Activated T-cell treated with anti-CD3 and anti-CD28 coated beads for 48 hours (primary cell): ENCODE measurements around the gene TELO2.
A peak's percentile ranks its signal among the peaks of the same experiment; 100 is the strongest.
"Not testable (repeated sequence)": the region's sequence is repeated elsewhere in the genome, so short reads cannot be mapped to it uniquely, and the experiment has no call there.

Experiments
- DNase-seq: peaks from one replicate; pipeline ENCODE4 v3.0.0-alpha.2; 2020; ENCODE audit warnings: low read depth

TELO2 gene

GRCh38 chr16:1457489-1458245 is 35.5 kb upstream of the TELO2 start:
- no peak for DNase-seq

DNA sequence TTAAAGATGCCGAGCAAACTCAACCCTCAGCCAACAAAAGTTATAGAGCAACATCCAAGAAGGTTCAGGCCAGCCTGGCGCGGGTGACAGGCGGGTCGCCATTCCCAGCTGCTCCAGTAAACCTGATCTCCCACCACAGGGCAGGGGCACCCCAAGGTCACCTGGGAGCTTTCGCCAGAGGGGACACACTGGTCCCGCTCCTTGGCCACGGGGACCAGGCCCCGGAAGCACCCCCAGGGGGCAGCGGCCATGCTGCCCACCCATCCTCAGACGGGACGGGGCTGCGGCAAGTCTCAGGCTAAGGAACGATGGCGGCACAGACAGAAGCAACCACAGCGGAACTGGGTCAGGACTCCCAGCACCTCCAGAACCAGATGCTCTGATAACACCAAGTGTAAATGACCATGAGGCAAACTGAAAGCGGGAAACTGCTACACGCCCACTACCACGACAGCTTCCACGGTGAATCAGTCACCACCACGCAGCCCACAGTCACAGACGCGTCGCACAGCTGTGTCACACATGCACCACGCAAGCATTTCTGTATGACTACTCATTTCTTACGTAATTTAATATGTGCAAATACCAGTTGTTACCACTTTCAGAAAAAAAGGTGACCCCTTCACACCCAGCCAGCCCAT is 34.7 kb upstream of the TELO2 start:
- DNase-seq = peak; percentile 42

GRCh38 chr16:1458977-1459341 is 34.2 kb upstream of the TELO2 start:
- no peak for DNase-seq

- DNase-seq = no peak
These were observed 33.2 kb upstream of the TELO2 start for GRCh38 chr16:1459967-1460366.

DNA sequence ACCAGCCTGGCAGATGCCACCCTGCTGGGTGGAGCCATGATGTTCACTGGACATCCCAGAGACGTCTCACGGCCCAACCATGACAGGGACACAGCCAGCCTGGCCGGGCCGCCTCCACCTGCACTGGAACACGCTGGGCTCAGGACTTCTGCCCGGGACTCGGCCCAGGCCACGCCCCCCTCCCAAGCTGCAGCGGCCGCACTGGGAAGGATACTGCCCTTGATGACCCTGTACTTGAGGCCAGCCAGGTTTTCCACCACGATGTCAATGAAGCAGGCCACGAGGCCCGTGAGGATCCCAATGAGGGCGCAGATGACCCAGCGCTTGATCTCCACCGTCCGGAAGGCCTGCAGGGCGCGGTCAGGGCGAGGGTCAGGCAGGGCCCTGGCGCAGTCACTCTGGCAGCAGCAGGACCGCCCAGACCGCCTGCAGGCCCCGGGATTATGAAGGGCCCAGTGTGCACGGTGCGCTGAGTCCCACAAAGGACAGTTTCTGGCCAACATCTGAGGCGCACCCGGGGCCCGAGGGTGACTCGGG is 32.5 kb upstream of the TELO2 start:
- DNase-seq = no peak

DNA sequence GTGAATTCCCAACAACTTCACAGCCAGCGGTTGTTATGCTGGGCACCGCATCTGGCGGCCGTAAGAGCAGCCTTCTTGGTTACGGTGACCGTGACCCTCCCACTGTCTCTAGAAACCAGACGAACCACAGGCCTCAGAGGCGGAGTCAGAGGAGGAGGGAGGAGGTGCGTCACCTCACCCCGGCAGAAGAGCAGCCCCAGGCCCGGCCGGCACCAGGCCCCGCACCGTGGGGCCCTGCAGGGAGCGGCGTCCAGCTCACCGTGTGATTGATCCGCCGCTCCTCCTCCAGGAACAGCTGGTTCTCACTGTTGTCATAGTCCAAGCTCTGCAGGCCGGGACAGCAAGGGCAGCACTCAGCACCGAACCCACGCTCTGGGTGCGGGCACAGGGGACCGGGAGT is 32.0 kb upstream of the TELO2 start:
- DNase-seq = no peak

- no peak for DNase-seq
These were observed 28.8 kb upstream of the TELO2 start for GRCh38 chr16:1464196-1464893.

DNA sequence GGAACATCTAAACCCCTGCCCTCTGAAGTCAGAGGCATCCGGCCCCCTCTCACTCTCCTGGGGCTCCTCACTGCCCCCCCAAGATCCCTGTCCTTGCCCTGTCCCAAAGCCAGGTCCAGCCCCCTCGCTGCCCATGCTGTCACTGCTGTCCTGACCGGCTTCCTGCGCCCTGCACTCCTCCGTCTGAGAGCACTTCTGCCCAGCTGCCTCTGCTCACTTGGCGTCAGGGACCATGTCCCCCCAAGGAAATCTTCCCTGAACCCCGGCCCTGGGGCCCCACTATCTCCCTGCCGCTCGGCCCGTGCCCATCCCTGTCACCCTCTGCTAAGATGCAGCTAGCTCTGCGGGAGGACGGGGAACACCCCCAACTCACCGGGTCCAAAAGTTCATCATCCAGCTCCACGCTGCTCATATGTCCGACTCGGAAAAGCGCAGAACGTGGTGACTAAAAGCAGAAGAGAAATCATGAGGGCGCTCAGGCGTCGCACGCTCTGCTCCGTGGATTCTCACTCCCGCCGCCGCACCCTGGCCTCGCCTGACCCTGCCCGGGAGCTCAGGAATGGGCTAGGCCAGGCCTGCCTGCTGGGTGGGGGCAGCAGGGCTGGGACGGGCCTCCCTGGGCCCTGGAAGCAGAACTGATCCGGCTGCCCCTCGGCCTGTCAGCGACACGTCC is 28.1 kb upstream of the TELO2 start:
- no peak for DNase-seq

DNA sequence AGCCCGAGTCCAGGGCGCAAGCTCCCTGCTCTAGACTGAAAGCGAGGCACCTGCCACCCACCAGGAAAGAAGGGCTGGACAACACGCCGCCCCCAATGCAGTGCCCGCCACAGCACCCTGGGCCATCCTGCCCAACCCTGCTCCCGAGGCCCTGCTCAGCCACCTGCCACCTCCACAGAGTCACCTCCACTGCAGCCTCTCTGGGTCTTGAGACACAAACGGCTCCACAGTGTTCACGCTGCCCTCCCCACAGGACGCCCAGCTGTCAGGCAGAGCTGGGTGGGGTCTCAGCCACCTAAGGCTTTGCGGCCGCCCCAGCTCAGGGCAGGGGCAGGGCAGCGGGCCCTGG is 27.6 kb upstream of the TELO2 start:
- no peak for DNase-seq

DNA sequence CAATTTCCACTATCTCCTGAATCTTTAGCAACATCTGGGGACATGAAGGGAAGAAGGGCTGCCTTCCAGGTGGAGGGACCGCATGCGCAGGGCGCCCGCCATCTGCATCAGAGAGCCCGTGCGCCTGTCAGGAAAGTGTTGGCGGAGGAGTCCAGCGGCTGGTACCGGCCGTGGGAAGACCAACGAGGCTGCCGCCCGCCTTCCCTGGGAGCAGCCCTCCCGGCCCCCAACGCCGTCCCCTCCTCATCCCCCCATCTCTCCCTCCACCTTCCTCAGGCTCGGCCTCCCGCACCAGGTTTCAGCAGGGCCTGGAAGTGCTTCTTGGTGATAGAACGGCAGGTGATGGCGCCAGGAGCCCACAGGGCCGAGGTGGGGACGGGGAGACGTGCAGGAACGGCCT is 27.1 kb upstream of the TELO2 start:
- DNase-seq = no peak

- no peak for DNase-seq
These were observed 26.1 kb upstream of the TELO2 start for GRCh38 chr16:1466968-1467521.

GRCh38 chr16:1468426-1468810 is 24.7 kb upstream of the TELO2 start:
- no peak for DNase-seq

- not testable (repeated sequence) for DNase-seq
These were observed 24.0 kb upstream of the TELO2 start for GRCh38 chr16:1469141-1469540.

- DNase-seq = no peak
These were observed 23.4 kb upstream of the TELO2 start for GRCh38 chr16:1469693-1470201.

GRCh38 chr16:1470481-1471251 is 22.5 kb upstream of the TELO2 start:
- no peak for DNase-seq

GRCh38 chr16:1471569-1472194 is 21.5 kb upstream of the TELO2 start:
- DNase-seq = no peak

DNA sequence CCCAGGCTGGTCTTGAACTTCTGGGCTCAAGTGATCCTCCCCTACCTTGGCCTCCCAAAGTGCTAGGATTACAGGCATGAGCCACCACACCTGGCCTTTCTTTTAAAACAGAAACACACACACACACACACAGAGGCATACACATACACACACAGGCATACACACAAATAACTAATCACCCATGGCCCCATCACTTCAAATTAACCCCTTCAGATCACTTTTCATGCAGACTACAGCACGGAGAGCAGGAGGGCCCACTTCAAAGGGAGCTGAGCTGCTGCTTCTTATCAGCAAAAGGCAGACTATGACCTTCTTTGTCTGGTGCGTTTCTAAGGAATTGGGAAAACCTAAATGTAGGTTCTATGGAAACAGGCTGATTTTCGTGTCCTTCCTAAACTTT is 20.2 kb upstream of the TELO2 start:
- no peak for DNase-seq

- no peak for DNase-seq
These were observed 18.9 kb upstream of the TELO2 start for GRCh38 chr16:1474082-1474795.

GRCh38 chr16:1474796-1475551 is 18.2 kb upstream of the TELO2 start, which contains the start of gene CLCN7:
CLCN7 (minus strand) TSS chr16:1475028; CDS start chr16:1474974, 54 bp downstream.
- peak; percentile 89 for DNase-seq
